Neural cell (in vitro differentiated cells): Measurements from ENCODE around the gene HECW1. TPM values are rescaled to one million over a fixed set of nuclear protein-coding genes. Genes with fewer than 3 reads are reported as not detected.

Experiments used
- H2AFZ ChIP-seq: fragments of 200-600, 300-800 bp; sonication (generic), shearing (Covaris generic); 2 replicates; pipeline ENCODE4 v1.6.0; 2014; ENCODE audit warnings: low read depth, mild to moderate bottlenecking, antibody characterized with exemption, low read length, moderate library complexity
- H3F3A ChIP-seq: fragments of 200-600 bp; shearing (Covaris generic); 2 replicates; pipeline ENCODE4 v1.6.1; 2016; ENCODE audit warnings: mild to moderate bottlenecking, moderate library complexity, mixed read lengths, antibody characterized with exemption, low read length; ENCODE audit not compliant: insufficient read depth, poor library complexity, severe bottlenecking
- H3K27ac ChIP-seq: fragments of 200-600, 300-800 bp; sonication (generic), shearing (Covaris generic); 2 replicates; pipeline ENCODE4 v1.5.1; 2014; ENCODE audit warnings: mild to moderate bottlenecking, low read length, moderate library complexity
- H3K27me3 ChIP-seq: fragments of 300-800, 200-600 bp; sonication (generic), shearing (Covaris generic); 2 replicates; pipeline ENCODE4 v1.6.0; 2014; ENCODE audit warnings: mild to moderate bottlenecking, low read depth, low read length, moderate library complexity; ENCODE audit not compliant: insufficient read depth
- H3K36me3 ChIP-seq: fragments of 300-800, 200-600 bp; sonication (generic), shearing (Covaris generic); 2 replicates; pipeline ENCODE4 v1.5.1; 2014; ENCODE audit warnings: mild to moderate bottlenecking, antibody characterized with exemption, low read length, moderate library complexity; ENCODE audit not compliant: insufficient read depth
- H3K4me2 ChIP-seq: fragments of 300-800, 200-600 bp; sonication (generic), shearing (Covaris generic); 2 replicates; pipeline ENCODE4 v1.6.0; 2014; ENCODE audit warnings: mild to moderate bottlenecking, low read length
- H3K4me3 ChIP-seq: fragments of 300-800, 200-600 bp; sonication (generic), shearing (Covaris generic); 2 replicates; pipeline ENCODE4 v1.5.1; 2014; ENCODE audit warnings: mild to moderate bottlenecking, low read length, moderate library complexity
- H3K79me2 ChIP-seq: fragments of 200-600 bp; shearing (Covaris generic); replicated peaks from 2 replicates; pipeline ENCODE4 v1.6.0; 2014; ENCODE audit warnings: mild to moderate bottlenecking, low read length, moderate library complexity; ENCODE audit not compliant: insufficient read depth
- H3K9ac ChIP-seq: fragments of 300-800, 200-600 bp; sonication (generic), shearing (Covaris generic); 2 replicates; pipeline ENCODE4 v1.6.1; 2016; ENCODE audit warnings: mild to moderate bottlenecking, low read length, mixed read lengths
- H3K9me2 ChIP-seq: fragments of 200-600 bp; shearing (Covaris generic); 2 replicates; pipeline ENCODE4 v1.6.1; 2016; ENCODE audit warnings: mild to moderate bottlenecking, low read length, mixed read lengths; ENCODE audit not compliant: insufficient read depth
- H3K9me3 ChIP-seq: fragments of 200-600, 300-800 bp; sonication (generic), shearing (Covaris generic); 2 replicates; pipeline ENCODE4 v1.6.1; 2016; ENCODE audit warnings: mild to moderate bottlenecking, mixed run types, low read length, moderate library complexity, mixed read lengths
- H4K20me1 ChIP-seq: fragments of 200-600 bp; shearing (Covaris generic); 2 replicates; pipeline ENCODE4 v1.6.1; 2016; ENCODE audit warnings: mild to moderate bottlenecking, mixed run types; ENCODE audit not compliant: insufficient read depth
- CTCF ChIP-seq: fragments of 450-650 bp; IDR thresholded peaks from 2 replicates; pipeline ENCODE4 v1.5.1; 2014; ENCODE audit warnings: antibody characterized with exemption, mild to moderate bottlenecking, moderate library complexity; ENCODE audit not compliant: poor library complexity, severe bottlenecking
- EP300 ChIP-seq: fragments of 450-650 bp; conservative IDR thresholded peaks from 2 replicates; pipeline ENCODE4 v1.6.1; 2014; ENCODE audit warnings: antibody characterized with exemption, mild to moderate bottlenecking, moderate library complexity; ENCODE audit not compliant: poor library complexity, severe bottlenecking
- EZH2 ChIP-seq: fragments of 200-600, 300-800 bp; shearing (Covaris generic), sonication (generic); IDR thresholded peaks from 2 replicates; pipeline ENCODE4 v1.6.1; 2014; ENCODE audit warnings: antibody characterized with exemption, low read length, borderline replicate concordance, mild to moderate bottlenecking; ENCODE audit not compliant: insufficient read depth, poor library complexity, severe bottlenecking
- MXI1 ChIP-seq: fragments of 450-650 bp; conservative IDR thresholded peaks from 2 replicates; pipeline ENCODE4 v1.6.1; 2014; ENCODE audit warnings: antibody characterized with exemption, mild to moderate bottlenecking; ENCODE audit not compliant: poor library complexity, severe bottlenecking
- POLR2AphosphoS5 ChIP-seq: IDR thresholded peaks from 2 replicates; pipeline ENCODE4 v1.6.1; 2012
- RAD21 ChIP-seq: fragments of 450-650 bp; conservative IDR thresholded peaks from 2 replicates; pipeline ENCODE4 v1.6.1; 2014; ENCODE audit warnings: antibody characterized with exemption, mild to moderate bottlenecking, moderate library complexity
- REST ChIP-seq: IDR thresholded peaks from 2 replicates; pipeline ENCODE4 v1.6.1; 2012; ENCODE audit warnings: borderline replicate concordance
- SMC3 ChIP-seq: fragments of 450-650 bp; conservative IDR thresholded peaks from 2 replicates; pipeline ENCODE4 v1.6.1; 2014; ENCODE audit warnings: antibody characterized with exemption, mild to moderate bottlenecking, moderate library complexity; ENCODE audit not compliant: poor library complexity
- TAF1 ChIP-seq: IDR thresholded peaks from 2 replicates; pipeline ENCODE4 v1.6.1; 2012; ENCODE audit warnings: low read depth
- polyA plus RNA-seq: library from polyadenylated mRNA; depleted of rRNA; stranded (reverse); fragments of >200 nt; gene quantifications from 2 replicates; pipeline ENCODE4 v1.2.3, GENCODE V29; 2014

The HECW1 gene
- polyA plus RNA-seq, 1 donor from 2014 or later: 13.8 TPM

- Histone ChIP-seq H2AFZ (no peak overlapping the region), H3K27ac (no peak overlapping the region), H3K79me2 (no peaks in the 10 kb centered on the region), H3F3A (no peaks in the 10 kb centered on the region), H3K9ac (no peak overlapping the region), H3K9me2 (no peaks in the 10 kb centered on the region), H3K9me3 (no peaks in the 10 kb centered on the region), H3K4me3 (no peak overlapping the region), H3K36me3 (no peaks in the 10 kb centered on the region), H3K4me2 (no peak overlapping the region), H4K20me1 (no peaks in the 10 kb centered on the region), H3K27me3 (no peaks in the 10 kb centered on the region)
- TF ChIP-seq EP300 (no peak), TAF1 (no peak), CTCF (no peak)
These were observed 33.7 kb upstream of the HECW1 start for GRCh38 chr7:43078794-43079193.

- H3K27me3 ChIP-seq: no peaks in the 10 kb centered on the region
- H3K9me3 ChIP-seq: no peaks in the 10 kb centered on the region
- no peaks in the 10 kb centered on the region for H3K79me2 ChIP-seq
- H3K27ac ChIP-seq: no peak overlapping the region
- no peak overlapping the region for H3K9ac ChIP-seq
- no peaks in the 10 kb centered on the region for H3F3A ChIP-seq
- no peaks in the 10 kb centered on the region for H3K9me2 ChIP-seq
- no peak overlapping the region for H3K4me3 ChIP-seq
- no peak for TF ChIP-seq REST
- H4K20me1 ChIP-seq: no peaks in the 10 kb centered on the region
- no peaks in the 10 kb centered on the region for H3K36me3 ChIP-seq
- no peak overlapping the region for H3K4me2 ChIP-seq
- H2AFZ ChIP-seq: no peak overlapping the region
These were observed 30.8 kb upstream of the HECW1 start for GRCh38 chr7:43081603-43082002.

GRCh38 chr7:43083106-43083505, 29.3 kb upstream of the HECW1 start:
- TF ChIP-seq SMC3 (no peak), CTCF (no peak), REST (no peak), POLR2AphosphoS5 (no peak), MXI1 (no peak), TAF1 (no peak), RAD21 (no peak), EZH2 (no peak), EP300 (no peak)
- Histone ChIP-seq H3K9me3 (no peaks in the 10 kb centered on the region), H3K4me2 (no peak overlapping the region), H2AFZ (no peak overlapping the region), H3K79me2 (no peaks in the 10 kb centered on the region), H3F3A (no peaks in the 10 kb centered on the region), H4K20me1 (no peaks in the 10 kb centered on the region), H3K9me2 (no peaks in the 10 kb centered on the region), H3K36me3 (no peaks in the 10 kb centered on the region), H3K27ac (no peak overlapping the region), H3K27me3 (no peaks in the 10 kb centered on the region), H3K4me3 (no peak overlapping the region), H3K9ac (no peak overlapping the region)
